Measurements from ENCODE around the gene FBXO21. TPM values are rescaled to one million over a fixed set of nuclear protein-coding genes. Genes with fewer than 3 reads are reported as not detected.

Gene FBXO21
- total and polyA plus RNA-seq, 2 donors (not counting 1 experiment from before 2014, with no cell fraction given) = 31.3 to 81.3 TPM

GRCh38 chr12:117140397-117141096 lies 49.7 kb downstream of the FBXO21 start:
- Histone ChIP-seq H3K9ac (ENCODE audit: insufficient read depth, low read length) (no peak overlapping the region), H3K9me3 (ENCODE audit: control insufficient read depth, insufficient read depth, low read depth, low read length) (no peaks in the 10 kb centered on the region), H3K79me2 (ENCODE audit: control insufficient read depth, insufficient read depth, low read length) (no peaks in the 10 kb centered on the region), H3K4me2 (ENCODE audit: extremely low read depth, insufficient read depth, low read length) (no peak overlapping the region), H2AFZ (ENCODE audit: low read length) (no peak overlapping the region), H3K36me3 (ENCODE audit: control insufficient read depth, insufficient read depth, low read length) (peaks cover 6% of the 10 kb centered on the region), H3K4me3 (replicated peaks in 1 of 4; ENCODE audit: control extremely low read depth in 1 of 4, insufficient read depth in 1 of 4, low read depth in 3 of 4, low read length in 4 of 4) (no peak overlapping the region), H3K27ac (ENCODE audit: insufficient read depth, low read length) (no peak overlapping the region), H4K20me1 (ENCODE audit: control insufficient read depth, extremely low read depth, insufficient read depth, low read length) (no peaks in the 10 kb centered on the region), H3K4me1 (ENCODE audit: control insufficient read depth, extremely low read depth, insufficient read depth, low read length) (no peaks in the 10 kb centered on the region), H3K27me3 (ENCODE audit: control insufficient read depth, insufficient read depth, low read length) (no peaks in the 10 kb centered on the region)
- no peak for DNase-seq (ENCODE audit: low read depth in 2 of 2)
- TF ChIP-seq CTCF (conservative IDR thresholded peaks at IDR 0.05 in 1 of 2, IDR thresholded peaks at IDR 0.05 in 1 of 2; ENCODE audit: low read depth in 1 of 2, low read length in 2 of 2) (no peak), EZH2 (IDR thresholded peaks at IDR 0.05; ENCODE audit: low read length, missing control alignments) (no peak)

GRCh38 chr12:117139025-117139717 lies 51.1 kb downstream of the FBXO21 start:
- no peaks in the 10 kb centered on the region for H3K9me3 ChIP-seq (ENCODE audit: control insufficient read depth, insufficient read depth, low read depth, low read length)
- H2AFZ ChIP-seq (ENCODE audit: low read length) = no peak overlapping the region
- H3K4me1 ChIP-seq (ENCODE audit: control insufficient read depth, extremely low read depth, insufficient read depth, low read length) = no peaks in the 10 kb centered on the region
- H3K27me3 ChIP-seq (ENCODE audit: control insufficient read depth, insufficient read depth, low read length) = no peaks in the 10 kb centered on the region
- peaks cover under 1% of the 10 kb centered on the region for H3K36me3 ChIP-seq (ENCODE audit: control insufficient read depth, insufficient read depth, low read length)
- H3K4me2 ChIP-seq (ENCODE audit: extremely low read depth, insufficient read depth, low read length) = no peak overlapping the region
- no peaks in the 10 kb centered on the region for H3K79me2 ChIP-seq (ENCODE audit: control insufficient read depth, insufficient read depth, low read length)
- no peak overlapping the region for H3K4me3 ChIP-seq (replicated peaks in 1 of 4; ENCODE audit: control extremely low read depth in 1 of 4, insufficient read depth in 1 of 4, low read depth in 3 of 4, low read length in 4 of 4)
- H4K20me1 ChIP-seq (ENCODE audit: control insufficient read depth, extremely low read depth, insufficient read depth, low read length) = no peaks in the 10 kb centered on the region
- TF ChIP-seq EZH2 (IDR thresholded peaks at IDR 0.05; ENCODE audit: low read length, missing control alignments) (no peak), CTCF (conservative IDR thresholded peaks at IDR 0.05 in 1 of 2, IDR thresholded peaks at IDR 0.05 in 1 of 2; ENCODE audit: low read depth in 1 of 2, low read length in 2 of 2) (no peak)
- DNase-seq (ENCODE audit: low read depth in 2 of 2) = no peak
- no peak overlapping the region for H3K27ac ChIP-seq (ENCODE audit: insufficient read depth, low read length)
- H3K9ac ChIP-seq (ENCODE audit: insufficient read depth, low read length) = no peak overlapping the region

- H3K4me3 ChIP-seq (replicated peaks in 1 of 4; ENCODE audit: control extremely low read depth in 1 of 4, insufficient read depth in 1 of 4, low read depth in 3 of 4, low read length in 4 of 4) = no peak overlapping the region
- H4K20me1 ChIP-seq (ENCODE audit: control insufficient read depth, extremely low read depth, insufficient read depth, low read length) = no peaks in the 10 kb centered on the region
- no peaks in the 10 kb centered on the region for H3K9me3 ChIP-seq (ENCODE audit: control insufficient read depth, insufficient read depth, low read depth, low read length)
- H3K4me1 ChIP-seq (ENCODE audit: control insufficient read depth, extremely low read depth, insufficient read depth, low read length) = no peaks in the 10 kb centered on the region
- H2AFZ ChIP-seq (ENCODE audit: low read length) = no peak overlapping the region
- no peaks in the 10 kb centered on the region for H3K27me3 ChIP-seq (ENCODE audit: control insufficient read depth, insufficient read depth, low read length)
- no peak overlapping the region for H3K4me2 ChIP-seq (ENCODE audit: extremely low read depth, insufficient read depth, low read length)
- H3K27ac ChIP-seq (ENCODE audit: insufficient read depth, low read length) = no peak overlapping the region
- H3K9ac ChIP-seq (ENCODE audit: insufficient read depth, low read length) = no peak overlapping the region
- TF ChIP-seq CTCF (conservative IDR thresholded peaks at IDR 0.05 in 1 of 2, IDR thresholded peaks at IDR 0.05 in 1 of 2; ENCODE audit: low read depth in 1 of 2, low read length in 2 of 2) (no peak), EZH2 (IDR thresholded peaks at IDR 0.05; ENCODE audit: low read length, missing control alignments) (no peak)
- H3K79me2 ChIP-seq (ENCODE audit: control insufficient read depth, insufficient read depth, low read length) = no peaks in the 10 kb centered on the region
- DNase-seq (ENCODE audit: low read depth in 2 of 2) = no peak
- H3K36me3 ChIP-seq (ENCODE audit: control insufficient read depth, insufficient read depth, low read length) = no peaks in the 10 kb centered on the region
Observed at GRCh38 chr12:117134721-117135120, 55.5 kb downstream of the FBXO21 start.
